MM.1S (cell line): ENCODE measurements around the gene SLC17A9.

ENCODE experiments used
- DNase-seq: peaks from one replicate; pipeline ENCODE4 v3.0.0-alpha.2; 2015
- H2AFZ ChIP-seq: fragments of 300-600 bp; sonication (generic); 2 replicates; pipeline ENCODE4 v1.6.0; 2016; ENCODE audit warnings: antibody characterized with exemption, low read length
- H3F3A ChIP-seq: fragments of 300-600 bp; sonication (generic); 2 replicates; pipeline ENCODE4 v1.6.1; 2016; ENCODE audit warnings: mild to moderate bottlenecking, antibody characterized with exemption, low read length, moderate library complexity, mixed read lengths; ENCODE audit not compliant: insufficient read depth
- H3K27ac ChIP-seq: fragments of 300-600 bp; sonication (generic); 2 replicates; pipeline ENCODE4 v1.5.1; 2016; ENCODE audit warnings: mild to moderate bottlenecking, low read length
- H3K27me3 ChIP-seq: fragments of 300-600 bp; sonication (generic); replicated peaks from 2 replicates; pipeline ENCODE4 v1.6.0; 2016; ENCODE audit warnings: low read length; ENCODE audit not compliant: insufficient read depth
- H3K36me3 ChIP-seq: fragments of 300-600 bp; sonication (generic); replicated peaks from 2 replicates; pipeline ENCODE4 v1.6.1; 2016; ENCODE audit warnings: mild to moderate bottlenecking, low read length, mixed read lengths; ENCODE audit not compliant: insufficient read depth
- H3K4me1 ChIP-seq: fragments of 300-600 bp; sonication (generic); 2 replicates; pipeline ENCODE4 v1.6.1; 2016; ENCODE audit warnings: low read length, mixed read lengths
- H3K4me2 ChIP-seq: fragments of 300-600 bp; sonication (generic); 2 replicates; pipeline ENCODE4 v1.6.0; 2016; ENCODE audit warnings: low read depth, low read length
- H3K4me3 ChIP-seq: fragments of 300-600 bp; sonication (generic); 2 replicates; pipeline ENCODE4 v1.5.1; 2016; ENCODE audit warnings: low read length, mixed read lengths
- H3K79me2 ChIP-seq: fragments of 300-600 bp; sonication (generic); 2 replicates; pipeline ENCODE4 v1.6.1; 2016; ENCODE audit warnings: mixed run types, low read length, mixed read lengths
- H3K9ac ChIP-seq: fragments of 300-600 bp; sonication (generic); 2 replicates; pipeline ENCODE4 v1.6.1; 2016; ENCODE audit warnings: low read length, mixed read lengths
- H3K9me2 ChIP-seq: fragments of 300-600 bp; sonication (generic); replicated peaks from 2 replicates; pipeline ENCODE4 v1.6.1; 2016; ENCODE audit warnings: mild to moderate bottlenecking, low read length, mixed read lengths; ENCODE audit not compliant: insufficient read depth
- H3K9me3 ChIP-seq: fragments of 300-600 bp; sonication (generic); replicated peaks from 2 replicates; pipeline ENCODE4 v1.6.1; 2016; ENCODE audit warnings: mild to moderate bottlenecking, low read length, mixed read lengths; ENCODE audit not compliant: insufficient read depth
- H4K20me1 ChIP-seq: fragments of 300-600 bp; sonication (generic); 2 replicates; pipeline ENCODE4 v1.6.1; 2016; ENCODE audit warnings: mild to moderate bottlenecking, low read length, moderate library complexity, mixed read lengths; ENCODE audit not compliant: insufficient read depth
- EZH2 ChIP-seq: fragments of 300-600 bp; sonication (generic); optimal IDR thresholded peaks from 2 replicates; pipeline ENCODE3; 2017; ENCODE audit warnings: low read depth, mild to moderate bottlenecking, antibody characterized with exemption, low read length, mixed read lengths
- EZH2phosphoT487 ChIP-seq: fragments of 300-600 bp; sonication (generic); IDR thresholded peaks from 2 replicates; pipeline ENCODE4 v1.6.1; 2018; ENCODE audit warnings: antibody characterized with exemption, low read length
- TF ChIP-seq, protein P1 (sequence below): fragments of 300-600 bp; sonication (generic); IDR thresholded peaks from 2 replicates; pipeline ENCODE4 v1.5.1; 2016; ENCODE audit warnings: antibody characterized with exemption, low read length, mixed read lengths

SLC17A9 gene

DNA sequence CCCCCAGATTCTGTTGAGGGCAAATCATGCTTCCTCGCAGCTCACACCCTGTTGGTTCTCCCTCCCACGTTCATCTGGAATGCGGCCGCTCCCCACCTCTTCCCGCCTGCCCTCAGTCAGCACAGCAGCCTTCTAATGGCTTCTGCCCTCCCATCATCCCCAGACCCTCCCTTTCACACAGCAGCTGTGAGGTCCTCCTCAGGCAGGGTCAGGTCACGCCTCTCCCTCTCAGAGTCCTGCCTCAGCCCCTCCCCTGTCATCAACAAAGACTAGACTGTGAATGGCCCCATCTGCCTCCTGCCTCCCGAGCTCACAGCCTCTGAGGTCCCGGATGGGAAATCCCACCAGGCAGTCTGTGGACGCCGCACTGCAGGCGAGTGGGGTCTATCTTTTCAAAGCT is 62.2 kb downstream of the SLC17A9 start:
- Histone ChIP-seq H3K27me3 (peaks cover 42% of the 10 kb centered on the region), H4K20me1 (no peaks in the 10 kb centered on the region), H3K9ac (no peak overlapping the region), H3K4me1 (peaks cover 17% of the 10 kb centered on the region), H3K4me2 (no peak overlapping the region), H3K4me3 (no peak overlapping the region), H3F3A (peaks cover 21% of the 10 kb centered on the region), H3K9me2 (no peaks in the 10 kb centered on the region), H3K36me3 (no peaks in the 10 kb centered on the region), H3K79me2 (peaks cover 3% of the 10 kb centered on the region; the same call in 1 of the 2 replicates), H2AFZ (no peak overlapping the region), H3K9me3 (no peaks in the 10 kb centered on the region), H3K27ac (no peak overlapping the region)
- TF ChIP-seq EZH2phosphoT487 (no peak), EZH2 (no peak)
- TF ChIP-seq, protein P1, sequence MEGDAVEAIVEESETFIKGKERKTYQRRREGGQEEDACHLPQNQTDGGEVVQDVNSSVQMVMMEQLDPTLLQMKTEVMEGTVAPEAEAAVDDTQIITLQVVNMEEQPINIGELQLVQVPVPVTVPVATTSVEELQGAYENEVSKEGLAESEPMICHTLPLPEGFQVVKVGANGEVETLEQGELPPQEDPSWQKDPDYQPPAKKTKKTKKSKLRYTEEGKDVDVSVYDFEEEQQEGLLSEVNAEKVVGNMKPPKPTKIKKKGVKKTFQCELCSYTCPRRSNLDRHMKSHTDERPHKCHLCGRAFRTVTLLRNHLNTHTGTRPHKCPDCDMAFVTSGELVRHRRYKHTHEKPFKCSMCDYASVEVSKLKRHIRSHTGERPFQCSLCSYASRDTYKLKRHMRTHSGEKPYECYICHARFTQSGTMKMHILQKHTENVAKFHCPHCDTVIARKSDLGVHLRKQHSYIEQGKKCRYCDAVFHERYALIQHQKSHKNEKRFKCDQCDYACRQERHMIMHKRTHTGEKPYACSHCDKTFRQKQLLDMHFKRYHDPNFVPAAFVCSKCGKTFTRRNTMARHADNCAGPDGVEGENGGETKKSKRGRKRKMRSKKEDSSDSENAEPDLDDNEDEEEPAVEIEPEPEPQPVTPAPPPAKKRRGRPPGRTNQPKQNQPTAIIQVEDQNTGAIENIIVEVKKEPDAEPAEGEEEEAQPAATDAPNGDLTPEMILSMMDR, result no peak
- no peak for DNase-seq

DNA sequence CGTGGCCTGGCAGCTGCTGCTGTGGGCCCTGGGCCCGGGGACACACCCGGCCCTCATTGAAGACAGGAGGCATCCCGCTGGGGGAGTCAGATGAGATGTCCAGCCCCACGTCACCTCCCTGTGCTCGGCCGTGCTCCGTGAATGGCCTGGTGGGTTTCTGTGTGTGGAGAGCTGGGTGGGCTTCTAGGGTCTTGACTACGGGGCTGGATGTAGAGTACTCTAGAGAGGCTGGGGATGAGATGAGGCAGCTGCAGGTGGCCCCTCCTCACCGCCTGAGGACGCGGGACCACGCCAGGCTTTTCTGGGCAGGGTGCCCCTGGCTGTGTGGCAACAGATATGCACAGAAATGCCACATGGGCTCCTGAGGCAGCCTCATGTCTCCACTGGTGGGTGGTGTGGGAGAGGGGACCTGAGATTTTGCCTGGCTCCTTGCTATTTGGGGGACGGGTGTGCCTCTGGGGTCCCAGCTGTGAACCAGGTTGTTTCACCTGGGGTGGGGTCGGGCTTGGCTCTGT is 62.7 kb downstream of the SLC17A9 start:
- Histone ChIP-seq H3K9ac (no peak overlapping the region), H3K4me1 (peaks cover 17% of the 10 kb centered on the region), H3K9me3 (no peaks in the 10 kb centered on the region), H3F3A (peaks cover 16% of the 10 kb centered on the region; the same call in 1 of the 2 replicates), H3K4me2 (no peak overlapping the region), H4K20me1 (no peaks in the 10 kb centered on the region), H3K79me2 (peaks cover 3% of the 10 kb centered on the region; the same call in 1 of the 2 replicates), H3K27me3 (peaks cover 47% of the 10 kb centered on the region), H2AFZ (no peak overlapping the region), H3K36me3 (no peaks in the 10 kb centered on the region), H3K27ac (no peak overlapping the region), H3K9me2 (no peaks in the 10 kb centered on the region), H3K4me3 (no peak overlapping the region)
- TF ChIP-seq EZH2, result no peak
- TF ChIP-seq, protein P1, result no peak
- TF ChIP-seq EZH2phosphoT487, result no peak
- no peak for DNase-seq

DNA sequence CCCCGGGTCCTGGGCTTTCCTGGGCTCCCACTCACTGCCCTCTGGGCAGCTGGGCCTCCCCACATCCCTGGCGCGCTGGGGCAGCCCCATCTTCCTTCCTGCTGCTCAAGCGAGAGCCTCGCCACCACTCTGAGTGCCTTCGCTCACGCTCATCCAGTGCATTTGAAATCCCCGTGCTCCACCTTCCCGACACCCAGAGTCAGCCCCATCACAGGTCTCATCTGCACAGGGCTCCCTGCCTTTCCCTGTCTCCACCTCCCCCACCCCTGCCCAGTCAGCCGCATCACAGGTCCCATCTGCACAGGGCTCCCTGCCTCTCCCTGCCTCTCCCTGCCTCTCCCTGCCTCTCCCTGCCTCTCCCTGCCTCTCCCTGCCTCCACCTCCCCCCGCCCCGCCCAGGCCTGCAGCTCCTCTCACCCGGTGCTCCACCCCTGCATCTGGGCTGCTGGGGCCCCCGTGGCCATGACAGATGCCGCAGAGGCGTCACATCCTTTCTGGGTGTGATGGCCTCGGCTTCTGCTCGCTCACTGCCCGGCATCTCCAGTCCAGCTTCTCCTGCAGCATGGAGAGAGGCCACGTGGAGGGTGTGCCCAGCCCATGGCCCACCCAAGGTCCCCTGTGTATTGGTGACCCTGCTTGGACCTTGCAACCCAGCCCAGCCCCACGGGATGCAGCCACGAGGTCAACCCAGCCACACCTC is 63.3 kb downstream of the SLC17A9 start:
- Histone ChIP-seq H3K9ac (no peak overlapping the region), H3K27ac (no peak overlapping the region), H3K9me2 (no peaks in the 10 kb centered on the region), H2AFZ (no peak overlapping the region), H3K4me2 (no peak overlapping the region), H3F3A (0 out of 2 replicates have a peak, but pooled peaks cover 12% of the 10 kb centered on the region), H4K20me1 (no peaks in the 10 kb centered on the region), H3K4me1 (peaks cover 17% of the 10 kb centered on the region), H3K36me3 (no peaks in the 10 kb centered on the region), H3K4me3 (no peak overlapping the region), H3K9me3 (no peaks in the 10 kb centered on the region), H3K27me3 (peaks cover 53% of the 10 kb centered on the region), H3K79me2 (peaks cover 3% of the 10 kb centered on the region; the same call in 1 of the 2 replicates)
- no peak for DNase-seq
- TF ChIP-seq, protein P1, result no peak
- TF ChIP-seq EZH2, result no peak
